Fibroblast of skin of left quadriceps (primary cell): ENCODE results near the gene MAD1L1.

Experiments
- DNase-seq, 2 experiments: peaks; one replicate each; pipeline ENCODE4 v3.0.0-alpha.2; 2013; ENCODE audit warnings: low read depth in 2 of 2

Gene MAD1L1

DNA sequence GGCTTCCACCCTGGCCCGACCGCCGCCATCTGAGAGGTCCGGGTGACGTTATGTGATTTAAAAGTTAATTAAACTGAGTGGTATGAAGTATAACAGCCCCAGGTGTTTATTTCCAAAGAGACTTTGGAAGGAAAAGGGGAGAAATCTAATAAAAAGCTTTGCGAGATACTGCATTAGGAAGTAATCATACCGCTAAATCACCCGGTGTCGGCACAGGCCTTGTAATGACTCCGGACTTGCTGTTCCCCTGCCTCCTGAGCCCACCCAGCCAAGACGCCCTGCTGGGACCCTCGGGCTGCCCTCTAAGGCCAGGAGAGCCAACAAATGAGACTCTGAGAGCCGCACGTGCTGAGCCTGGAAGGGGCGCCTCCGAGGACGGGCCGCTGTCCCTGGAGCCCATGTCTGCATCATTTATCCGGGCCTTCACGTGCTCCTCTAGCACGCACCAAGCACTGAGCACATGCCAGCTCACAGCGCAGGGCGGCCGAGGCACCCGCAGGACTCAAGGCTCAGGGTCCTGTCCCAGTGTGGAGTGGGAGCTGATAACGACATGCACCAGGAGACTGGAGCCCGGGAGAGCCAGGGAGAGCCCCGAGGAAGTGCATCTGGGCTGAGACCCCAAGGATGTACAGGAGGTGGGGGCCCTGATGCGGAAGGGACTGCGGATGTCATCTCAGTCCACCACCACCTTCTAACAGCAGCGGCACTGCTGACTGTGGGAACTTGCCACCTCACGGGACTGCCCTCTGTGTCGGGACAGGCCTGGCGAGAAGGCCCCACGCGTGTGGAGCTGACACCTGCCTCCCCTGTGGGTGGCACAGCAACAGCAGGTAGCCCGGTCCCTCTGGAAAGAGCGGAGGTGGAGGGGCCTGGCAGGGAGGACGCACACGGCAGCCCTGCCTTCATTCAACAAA, 380.0 kb downstream of the MAD1L1 start:
- no peak for DNase-seq

DNA sequence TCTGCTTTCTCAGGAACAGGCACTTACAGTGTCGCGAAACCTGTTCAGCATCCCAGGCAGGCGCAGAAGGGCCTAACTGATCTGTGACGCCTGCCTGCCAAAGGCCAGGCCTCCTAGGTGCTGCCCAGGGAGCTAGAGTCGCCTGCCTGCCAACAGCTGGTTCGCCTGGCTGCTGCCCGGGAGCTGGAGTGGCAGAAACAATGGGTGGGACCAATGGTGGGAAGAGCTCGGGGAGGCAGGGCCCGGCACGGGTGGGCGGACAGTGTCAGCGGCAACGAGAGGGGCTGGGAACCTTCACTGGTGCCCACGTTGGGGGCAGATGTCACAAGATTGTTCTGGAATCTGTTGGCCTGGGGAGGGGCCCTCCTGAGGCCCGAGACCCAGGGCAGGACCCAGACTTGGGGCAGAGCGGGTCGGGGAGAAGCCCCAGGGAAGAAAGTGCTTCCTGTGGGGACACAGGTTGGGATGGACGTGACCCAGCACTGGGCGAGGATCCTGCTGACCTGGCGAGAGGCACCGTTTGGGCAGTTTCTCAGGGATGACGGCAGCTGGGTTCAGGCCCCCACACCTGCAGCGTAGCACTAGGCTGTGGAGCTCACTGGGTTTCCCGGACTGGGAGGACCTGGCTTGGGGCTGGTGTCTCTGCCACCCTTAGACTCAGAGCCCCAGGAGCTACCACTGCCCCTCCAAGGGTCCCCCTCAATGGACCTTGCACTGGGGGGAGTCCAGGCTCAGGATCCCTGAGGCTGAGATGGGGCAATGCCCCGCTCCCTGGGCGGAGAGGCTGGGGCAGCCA, 380.8 kb downstream of the MAD1L1 start:
- DNase-seq, result no peak

DNA sequence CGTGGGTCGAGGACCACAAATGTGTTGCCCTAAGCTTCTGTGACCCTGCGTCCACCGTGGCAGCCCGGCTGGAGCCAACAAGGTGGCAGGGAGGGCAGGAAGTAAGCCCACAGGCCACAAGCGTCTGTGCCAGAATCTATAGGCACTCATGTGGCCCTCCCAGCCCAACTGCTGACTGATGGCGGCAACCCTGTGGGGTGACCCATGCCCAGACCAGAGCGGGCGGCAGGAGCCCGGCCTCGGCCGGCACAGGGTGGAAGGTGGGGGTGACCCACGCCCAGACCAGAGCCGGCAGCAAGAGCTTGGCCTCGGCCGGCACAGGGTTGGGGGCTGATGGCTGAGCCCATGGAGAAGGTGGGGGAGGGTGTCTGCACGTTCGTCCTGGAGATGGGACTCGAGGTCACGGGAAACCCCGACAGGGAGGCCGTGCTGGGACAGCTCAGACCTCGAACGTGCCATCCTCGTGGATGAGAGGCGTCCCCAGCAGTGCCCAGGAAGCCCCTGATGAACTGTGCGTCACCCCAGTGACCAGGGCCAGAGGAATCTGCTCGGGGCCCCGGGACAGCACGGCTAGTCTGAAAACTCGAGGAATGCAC, 381.7 kb downstream of the MAD1L1 start:
- no peak for DNase-seq

DNA sequence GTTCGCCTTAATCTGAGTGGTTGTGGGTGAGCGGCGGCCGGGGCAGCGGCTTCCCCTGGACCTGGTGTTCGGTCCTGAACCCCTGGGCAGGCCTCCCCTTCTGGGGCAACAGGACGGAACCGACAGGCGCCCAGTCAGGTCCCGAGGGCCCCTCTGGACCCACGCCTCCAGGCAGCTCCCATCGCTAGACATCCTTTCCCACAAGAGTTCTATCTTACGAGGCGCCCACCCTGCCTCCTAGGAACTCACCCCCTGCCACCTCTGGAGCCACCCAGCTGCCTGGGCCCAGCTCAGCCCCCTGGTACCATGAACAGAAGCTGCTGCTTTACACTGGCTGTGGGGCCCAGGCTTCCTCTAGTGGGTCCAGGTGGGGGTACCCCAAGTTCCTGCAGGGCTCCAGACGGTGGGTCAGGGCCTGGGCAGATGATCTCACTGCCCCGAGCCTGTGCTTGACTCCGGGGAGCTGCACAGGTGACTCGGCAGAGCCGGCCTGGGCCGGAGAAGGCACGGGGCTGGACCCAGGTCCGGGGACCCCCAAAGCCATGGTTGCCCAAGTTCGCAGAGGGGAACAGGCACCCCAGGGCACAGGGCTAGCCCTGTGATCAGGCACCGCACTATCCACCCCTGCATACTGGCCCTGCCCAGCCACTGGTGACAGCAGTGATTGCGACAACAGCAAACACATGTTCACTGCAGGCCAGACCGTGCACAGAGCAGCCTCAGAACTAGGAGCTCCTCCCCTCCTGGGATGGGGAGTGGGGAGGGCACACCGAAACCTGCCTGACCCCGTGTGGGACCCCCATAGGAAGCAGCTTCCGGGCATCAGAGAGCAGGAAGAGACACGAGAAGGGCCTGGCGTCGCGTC, 382.4 kb downstream of the MAD1L1 start:
- no peak for DNase-seq

DNA sequence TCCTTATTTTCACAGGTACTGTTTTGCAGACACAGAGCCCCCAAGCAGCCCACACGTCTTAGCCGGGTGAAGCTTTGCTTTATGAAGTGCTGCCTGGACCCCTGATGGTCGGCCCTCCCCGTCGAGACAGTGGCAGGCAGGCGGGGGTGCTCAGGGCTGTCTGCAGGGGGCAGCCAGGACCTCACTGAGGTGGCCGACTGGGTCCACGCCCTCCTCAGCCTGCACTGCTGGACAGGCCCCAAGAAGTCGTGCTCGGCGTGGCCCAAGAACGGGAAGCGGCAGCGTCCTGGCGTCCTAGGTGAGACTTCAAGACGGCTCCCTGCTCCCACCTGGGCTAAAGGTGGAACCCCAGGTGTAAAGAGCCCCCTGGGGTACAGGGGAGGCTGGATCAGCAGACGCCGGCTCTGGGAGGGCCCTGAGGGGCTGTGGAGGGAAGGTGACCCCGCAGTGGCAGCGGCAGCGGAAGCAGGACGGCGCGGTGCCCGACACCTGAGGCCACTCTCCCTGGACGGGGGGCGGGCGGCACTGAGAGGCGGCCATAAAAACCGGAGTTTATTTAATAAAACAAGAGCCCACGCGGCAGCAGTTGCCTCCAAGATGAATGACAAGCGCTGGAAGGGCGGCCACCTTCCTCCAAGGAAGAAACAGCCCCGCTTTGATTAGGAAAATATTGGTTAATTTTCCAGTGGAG, 383.2 kb downstream of the MAD1L1 start:
- DNase-seq, result no peak

DNA sequence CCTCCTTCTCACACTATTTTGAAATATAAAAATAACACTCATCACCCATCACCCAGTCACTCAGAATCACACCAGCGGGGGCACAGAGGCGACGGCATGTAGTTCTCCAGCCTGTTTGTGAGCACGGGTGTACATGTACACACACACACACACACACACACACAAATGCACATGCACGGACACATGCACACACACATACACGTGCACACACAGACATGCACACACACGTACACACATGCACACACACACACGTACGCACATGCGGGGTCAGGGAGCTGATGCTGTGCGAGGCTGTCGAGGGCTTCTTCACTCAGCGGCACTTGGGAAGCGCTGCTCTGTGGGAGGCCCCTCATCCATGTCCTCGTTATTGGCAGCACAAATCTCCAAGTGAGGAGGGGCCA, 383.8 kb downstream of the MAD1L1 start:
- DNase-seq, result no peak

DNA sequence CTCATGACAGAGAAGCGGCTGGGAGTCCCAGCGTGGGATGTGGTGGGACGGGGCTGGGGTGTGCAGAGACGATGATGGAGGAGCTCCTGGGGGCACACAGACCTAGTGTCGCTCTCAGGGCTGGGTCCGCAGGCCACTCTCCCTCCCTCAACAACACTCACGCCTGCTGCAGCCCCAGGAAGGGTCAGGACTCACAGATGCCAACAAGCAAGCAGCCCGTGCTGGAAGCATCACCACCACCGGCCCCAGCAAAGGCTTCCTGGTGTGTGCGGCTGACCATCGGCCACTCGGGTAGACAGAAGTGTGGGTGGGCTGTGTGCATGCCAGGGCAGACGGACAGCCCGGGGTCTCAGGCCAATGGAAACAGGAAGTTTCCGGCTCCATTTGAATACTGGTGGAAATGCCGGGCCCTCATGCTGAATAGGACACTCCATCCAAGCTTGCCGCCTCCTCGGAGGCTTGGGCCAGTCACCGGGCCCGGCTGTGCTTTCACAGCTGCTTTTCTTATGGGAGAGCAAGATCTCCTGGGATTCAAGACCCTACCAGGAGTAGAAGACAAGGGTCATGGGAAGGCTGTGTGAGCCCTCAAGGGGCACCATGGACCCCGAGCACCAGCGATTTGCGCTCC, 384.6 kb downstream of the MAD1L1 start:
- DNase-seq, result no peak

DNA sequence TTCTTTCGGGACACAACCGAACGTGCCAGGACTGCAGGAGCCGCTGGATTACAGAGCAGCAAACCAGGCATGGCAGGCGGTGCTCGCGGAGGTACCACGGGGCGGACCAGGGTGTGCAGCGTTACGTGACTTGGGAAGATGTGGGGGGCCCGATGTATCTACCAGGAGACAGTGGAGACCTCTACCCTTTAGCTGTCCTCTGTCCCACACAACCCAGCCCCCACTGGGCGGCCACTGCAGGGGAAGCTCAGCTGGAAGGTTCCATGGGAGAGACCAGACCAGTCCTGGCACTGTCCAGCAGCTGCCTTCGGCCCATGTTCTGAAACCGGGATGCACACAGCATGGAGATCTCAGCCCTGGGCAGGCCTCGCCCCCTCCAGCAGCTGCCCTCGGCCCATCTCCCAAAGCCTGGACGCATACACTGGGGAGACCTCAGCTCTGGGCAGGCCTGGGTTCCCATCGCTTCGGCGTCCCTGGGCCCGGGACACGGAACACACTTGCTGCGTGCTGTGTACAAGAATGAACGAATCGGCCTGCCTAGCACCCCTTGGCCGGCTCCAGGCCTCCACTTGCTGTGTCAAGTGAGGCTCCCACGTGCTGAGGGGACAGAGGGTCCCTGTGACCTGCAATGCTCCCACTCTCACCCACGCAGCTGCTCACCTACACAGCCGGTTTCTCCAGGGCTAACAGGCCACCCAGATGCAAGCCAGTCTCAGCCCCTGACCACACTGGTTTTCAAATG, 385.3 kb downstream of the MAD1L1 start:
- no peak for DNase-seq

DNA sequence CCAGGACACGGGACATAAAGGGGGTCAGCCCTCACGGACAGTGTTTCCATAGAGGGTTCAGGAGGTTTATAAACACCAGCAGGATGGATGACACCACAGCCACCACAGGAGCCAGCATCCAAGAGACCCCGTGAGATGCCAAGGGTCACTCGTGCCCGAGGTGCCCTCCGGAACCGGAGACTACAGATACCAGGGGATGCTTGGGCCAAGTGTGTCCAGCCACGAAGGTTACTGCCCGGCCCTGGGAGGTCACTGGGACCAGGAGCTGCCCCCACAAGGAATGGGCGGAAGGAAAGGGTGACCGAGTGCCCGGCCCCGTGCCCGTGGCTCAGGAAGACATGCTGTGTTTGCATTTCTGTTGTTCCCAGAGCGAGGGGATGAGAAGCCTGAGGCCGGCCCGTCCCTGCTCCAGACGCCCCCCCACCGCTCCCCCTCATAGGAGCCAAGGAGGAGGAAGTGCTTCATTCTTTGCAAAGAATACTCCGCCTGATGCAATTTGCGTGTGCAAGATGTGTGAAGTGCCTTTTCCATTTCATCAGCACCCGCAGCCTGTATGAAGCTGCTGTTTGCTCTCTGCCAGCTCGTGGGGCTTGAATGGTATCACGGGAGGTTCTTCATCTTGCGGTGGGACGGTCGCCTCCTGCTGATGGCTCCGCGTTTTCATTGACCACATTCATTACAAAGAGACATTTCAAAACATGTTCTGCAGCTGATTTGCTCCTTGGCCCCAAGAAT, 386.2 kb downstream of the MAD1L1 start:
- peak; percentile 25 to 39 for DNase-seq

DNA sequence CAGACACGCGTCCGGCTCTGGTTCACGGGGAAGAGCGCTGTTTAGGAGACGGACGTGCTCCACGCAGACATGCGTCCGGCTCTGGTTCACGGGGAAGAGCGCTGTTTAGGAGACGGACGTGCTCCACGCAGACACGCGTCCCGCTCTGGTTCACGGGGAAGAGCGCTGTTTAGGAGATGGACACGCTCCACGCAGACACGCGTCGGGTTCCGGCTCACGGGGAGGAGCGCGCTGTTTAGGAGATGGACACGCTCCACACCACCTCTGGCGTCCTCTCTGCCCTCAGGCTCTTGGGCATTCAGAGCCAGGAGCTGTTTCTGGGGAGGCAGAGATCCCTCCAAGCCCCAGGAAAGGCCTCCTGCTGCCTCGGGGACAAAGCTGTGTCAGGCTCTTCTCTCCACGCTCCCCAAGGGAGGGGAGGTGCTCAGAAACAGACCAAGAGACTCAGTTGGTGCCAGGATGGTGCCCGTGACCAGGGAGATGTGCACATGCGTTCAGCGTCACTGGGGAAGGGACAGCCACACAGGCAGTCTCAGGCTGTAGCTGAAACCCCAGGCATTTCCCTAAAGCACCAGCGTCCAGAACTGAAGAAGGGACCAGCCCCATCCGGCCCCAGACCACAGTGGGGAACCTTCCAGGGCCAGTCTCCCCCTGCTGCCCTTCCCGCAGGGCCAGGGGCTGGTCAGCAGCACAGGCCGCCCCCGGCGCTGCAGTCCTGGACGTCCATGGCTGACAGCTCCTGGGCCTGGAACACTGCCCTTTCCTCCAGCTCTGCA, 387.0 kb downstream of the MAD1L1 start:
- DNase-seq, result no peak

DNA sequence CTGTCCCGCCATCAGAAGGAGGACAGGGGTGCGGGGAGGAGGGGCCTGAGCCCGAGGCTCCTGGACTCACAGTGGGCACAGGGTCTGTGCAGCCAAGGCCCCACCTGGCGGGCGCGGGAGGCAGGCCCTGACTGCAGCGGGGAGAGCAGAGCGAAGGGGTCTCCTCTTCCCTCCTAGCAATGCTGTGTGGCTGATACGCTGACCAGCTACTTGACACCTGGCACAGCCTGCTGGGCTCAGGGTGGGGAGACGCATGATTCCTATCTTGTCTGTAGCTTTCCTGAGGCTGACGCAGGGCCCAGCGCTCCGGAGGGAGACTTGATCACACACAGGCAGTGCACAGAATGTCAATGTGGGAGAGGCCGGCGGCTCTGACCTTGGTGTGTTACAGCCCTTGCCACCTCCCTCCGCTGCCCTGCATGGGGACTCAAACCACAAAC, 387.8 kb downstream of the MAD1L1 start:
- DNase-seq, result no peak

DNA sequence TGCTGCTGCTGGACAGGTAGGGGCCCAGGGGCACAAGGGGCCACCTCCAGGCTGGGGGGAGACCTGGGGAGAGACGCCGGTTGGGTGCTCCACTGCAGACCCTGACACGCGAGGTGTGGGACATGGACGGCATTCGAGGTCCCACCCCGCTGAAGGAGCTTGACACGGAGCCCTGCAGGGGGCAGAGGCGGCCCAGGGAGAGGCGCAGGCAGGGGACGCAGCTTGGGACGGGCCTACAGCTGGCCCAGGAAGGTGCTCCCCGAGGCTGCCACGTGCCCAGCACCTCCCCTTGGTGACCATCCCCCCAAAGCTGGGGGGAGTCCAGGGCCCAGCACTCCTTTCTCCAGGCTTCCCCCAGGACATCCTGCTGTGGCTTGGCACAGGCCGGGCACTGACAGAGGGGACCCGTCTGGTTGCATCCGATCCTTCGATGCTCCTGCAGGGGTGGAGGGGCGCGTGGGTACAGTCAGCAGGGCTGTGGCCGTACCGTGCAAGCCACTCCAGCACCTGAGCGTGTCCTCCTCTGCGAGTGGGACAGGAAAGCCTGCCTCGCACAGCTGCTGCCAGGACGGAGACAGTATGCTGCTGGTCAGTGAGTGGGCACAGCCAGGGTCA, 388.3 kb downstream of the MAD1L1 start:
- no peak for DNase-seq

DNA sequence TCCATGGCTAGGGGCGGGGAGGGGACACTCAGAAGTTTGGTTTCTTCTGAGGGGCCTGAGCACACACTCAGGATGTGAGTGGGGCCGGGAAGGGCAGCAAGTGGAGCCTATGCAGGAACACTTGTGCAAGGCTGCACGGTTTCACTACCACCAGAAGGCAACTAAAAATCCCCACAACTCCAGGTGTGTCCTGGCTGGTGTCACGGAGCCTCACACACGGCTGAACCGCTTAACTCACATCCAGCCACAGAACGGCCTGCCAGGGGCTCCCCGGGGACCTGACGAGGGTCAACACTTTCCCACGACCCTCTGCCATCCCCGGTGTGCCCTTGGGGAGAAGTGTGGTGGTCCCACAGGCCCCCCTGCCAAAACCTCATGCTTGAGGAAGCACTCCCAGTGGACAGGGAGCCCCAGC, 388.8 kb downstream of the MAD1L1 start:
- DNase-seq, result no peak

DNA sequence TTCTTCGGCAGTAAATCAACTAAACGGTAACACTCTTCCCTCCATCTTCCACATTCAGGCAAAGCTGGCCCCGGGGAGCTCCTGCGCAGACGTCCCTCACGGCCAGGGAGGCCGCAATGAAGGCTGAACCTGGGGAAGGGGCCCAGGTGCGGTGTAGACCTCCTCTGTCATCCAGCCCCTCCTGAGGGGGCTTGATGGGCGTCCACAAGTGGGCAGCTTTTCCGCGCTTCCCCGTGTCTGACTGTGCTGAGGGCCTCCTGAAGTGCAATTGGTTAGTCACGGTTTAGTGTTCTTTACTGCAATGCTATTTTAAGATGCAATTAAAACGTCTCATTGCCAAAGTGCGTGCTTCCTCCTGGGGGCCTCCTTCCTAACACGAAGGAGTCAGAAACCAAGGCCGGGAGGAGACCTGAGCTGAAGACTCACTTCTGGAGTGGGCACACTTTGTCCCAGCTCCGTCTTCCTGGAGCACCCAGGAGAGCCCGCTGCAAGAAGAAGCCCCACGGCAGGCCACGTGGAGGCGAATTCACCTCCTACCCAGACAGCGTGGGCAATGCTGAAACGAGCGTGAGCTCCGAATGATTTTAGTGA, 389.4 kb downstream of the MAD1L1 start:
- peak; percentile 67 to 70 for DNase-seq

DNA sequence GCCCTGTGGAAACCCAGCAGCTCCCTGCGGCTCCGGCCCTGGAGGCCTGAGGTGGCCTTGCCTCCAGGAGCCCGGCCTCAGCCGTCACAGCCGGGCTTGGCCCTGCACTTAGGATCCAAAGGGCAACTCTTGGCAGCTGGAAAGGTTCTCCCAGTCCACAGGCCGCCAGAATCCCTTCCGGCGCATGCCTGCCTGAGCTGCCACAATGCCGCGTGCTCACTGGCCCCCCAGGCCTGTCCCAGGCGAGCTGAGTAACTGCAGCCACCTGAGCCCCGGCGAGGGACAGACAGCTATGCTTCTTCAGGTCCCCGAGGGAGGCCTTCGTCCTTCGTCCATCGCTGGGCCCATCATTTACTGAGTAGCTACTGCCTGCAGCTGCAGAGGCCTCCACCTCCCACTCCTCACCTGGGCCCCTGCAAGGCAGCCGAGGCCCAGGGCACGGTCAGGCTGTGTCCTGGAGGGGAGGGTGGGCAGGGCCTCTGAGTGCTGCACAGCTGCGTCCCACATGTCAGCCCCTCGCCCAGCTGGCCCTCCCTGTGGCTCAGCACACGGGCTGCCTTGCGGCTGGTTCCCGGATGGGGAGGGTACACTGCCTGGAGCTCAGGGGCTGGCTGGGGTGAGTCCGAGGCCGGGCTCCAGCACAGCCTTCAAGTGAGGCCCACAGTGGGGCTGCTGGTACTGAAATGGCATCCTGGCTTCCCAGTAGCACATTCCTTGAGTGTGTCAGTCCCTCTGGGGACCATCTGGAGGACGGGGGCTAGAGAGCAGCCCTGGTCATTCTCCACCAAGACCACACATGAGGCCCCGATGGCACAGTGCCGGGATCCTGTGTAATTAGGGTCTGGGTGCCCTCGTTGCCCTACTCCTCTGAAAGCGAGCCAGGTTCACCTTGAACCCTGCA, 390.2 kb downstream of the MAD1L1 start:
- peak; percentile 27 to 42 for DNase-seq
